ENCODE measurements around the gene CRIM1.

The CRIM1 gene

GRCh38 chr2:36525245-36525644 lies 169.7 kb downstream of the CRIM1 start:
- no peak for DNase-seq (ENCODE audit: low spot score)

GRCh38 chr2:36526226-36526625 lies 170.6 kb downstream of the CRIM1 start:
- no peak for DNase-seq (ENCODE audit: low spot score)

- no peak for DNase-seq (ENCODE audit: low spot score)
Measured at GRCh38 chr2:36528274-36528673, 172.7 kb downstream of the CRIM1 start.

GRCh38 chr2:36528766-36529392 lies 173.3 kb downstream of the CRIM1 start:
- no peak for DNase-seq (ENCODE audit: low spot score)

GRCh38 chr2:36530178-36530982 lies 174.8 kb downstream of the CRIM1 start:
- DNase-seq (ENCODE audit: low spot score) = no peak

GRCh38 chr2:36530983-36531354 lies 175.4 kb downstream of the CRIM1 start:
- DNase-seq (ENCODE audit: low spot score) = no peak

GRCh38 chr2:36534275-36534799 lies 178.8 kb downstream of the CRIM1 start:
- DNase-seq (ENCODE audit: low spot score) = no peak

- DNase-seq (ENCODE audit: low spot score) = no peak
Measured at GRCh38 chr2:36535099-36535498, 179.5 kb downstream of the CRIM1 start.

- DNase-seq (ENCODE audit: low spot score) = no peak
Measured at GRCh38 chr2:36536776-36537175, 181.2 kb downstream of the CRIM1 start.

GRCh38 chr2:36538335-36538734 lies 182.8 kb downstream of the CRIM1 start:
- DNase-seq (ENCODE audit: low spot score) = no peak

- DNase-seq (ENCODE audit: low spot score) = no peak
Measured at GRCh38 chr2:36539631-36540030, 184.1 kb downstream of the CRIM1 start.

- no peak for DNase-seq (ENCODE audit: low spot score)
Measured at GRCh38 chr2:36540986-36541754, 185.6 kb downstream of the CRIM1 start.

GRCh38 chr2:36541891-36542595 lies 186.5 kb downstream of the CRIM1 start:
- DNase-seq (ENCODE audit: low spot score) = no peak

GRCh38 chr2:36544638-36545338 lies 189.2 kb downstream of the CRIM1 start:
- DNase-seq (ENCODE audit: low spot score) = no peak

GRCh38 chr2:36545871-36546416 lies 190.4 kb downstream of the CRIM1 start:
- no peak for DNase-seq (ENCODE audit: low spot score)

- DNase-seq (ENCODE audit: low spot score) = no peak
Measured at GRCh38 chr2:36547906-36548305, 192.3 kb downstream of the CRIM1 start.

- no peak for DNase-seq (ENCODE audit: low spot score)
Measured at GRCh38 chr2:36549165-36549574, 193.6 kb downstream of the CRIM1 start.

GRCh38 chr2:36550006-36550405 lies 194.4 kb downstream of the CRIM1 start:
- no peak for DNase-seq (ENCODE audit: low spot score)

GRCh38 chr2:36553683-36554082 lies 198.1 kb downstream of the CRIM1 start:
- DNase-seq (ENCODE audit: low spot score) = no peak

GRCh38 chr2:36554531-36554930 lies 199.0 kb downstream of the CRIM1 start:
- no peak for DNase-seq (ENCODE audit: low spot score)

GRCh38 chr2:36555789-36556188 lies 200.2 kb downstream of the CRIM1 start:
- no peak for DNase-seq (ENCODE audit: low spot score)

All from ecto neural progenitor cell (in vitro differentiated cells).